Measurements from ENCODE around the gene RNF111. TPM values are rescaled to one million over a fixed set of nuclear protein-coding genes. Genes with fewer than 3 reads are reported as not detected.

Gene RNF111
- total RNA-seq, 4 donors from 2014 or later = 14.5 to 18.4 (median 15.8) TPM

DNA sequence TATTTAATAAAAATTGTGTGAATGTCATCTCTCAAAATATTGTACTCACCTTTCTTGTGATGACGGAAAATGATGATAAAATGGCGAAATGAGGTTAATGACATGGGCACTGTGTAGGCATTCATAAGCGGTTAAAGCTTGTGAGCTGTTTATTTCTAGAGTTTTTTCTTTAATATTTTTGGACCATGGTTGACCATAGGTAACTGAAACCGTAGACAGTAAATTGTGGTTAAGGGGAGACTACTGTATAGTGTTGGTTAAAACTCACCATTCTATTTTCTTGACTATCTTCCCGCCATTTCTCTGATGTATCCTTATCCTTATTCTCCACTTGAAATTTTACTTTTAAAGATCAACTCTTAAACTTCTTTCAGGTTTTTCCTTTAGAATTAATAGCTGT is 14.5 kb downstream of the RNF111 start:
- no peak for ATAC-seq
- DNase-seq = no peak
- intact Hi-C loops (cut with DNase I; ENCODE audit: low total_unique reads) = no loop called here
- peaks cover 0 to 15% of the 10 kb centered on the region in 2 donors for H3K4me1 ChIP-seq
- H3K27ac ChIP-seq = no peak overlapping the region
- H3K4me3 ChIP-seq = no peak overlapping the region
- peaks cover 0 to 6% of the 10 kb centered on the region in 2 donors for H3K36me3 ChIP-seq
- in situ Hi-C loops (cut with MboI; ENCODE audit: low sequenced_read_pairs in 4 of 4) = no loop called here
- H3K27me3 ChIP-seq = no peaks in the 10 kb centered on the region
- TF ChIP-seq, protein P1, sequence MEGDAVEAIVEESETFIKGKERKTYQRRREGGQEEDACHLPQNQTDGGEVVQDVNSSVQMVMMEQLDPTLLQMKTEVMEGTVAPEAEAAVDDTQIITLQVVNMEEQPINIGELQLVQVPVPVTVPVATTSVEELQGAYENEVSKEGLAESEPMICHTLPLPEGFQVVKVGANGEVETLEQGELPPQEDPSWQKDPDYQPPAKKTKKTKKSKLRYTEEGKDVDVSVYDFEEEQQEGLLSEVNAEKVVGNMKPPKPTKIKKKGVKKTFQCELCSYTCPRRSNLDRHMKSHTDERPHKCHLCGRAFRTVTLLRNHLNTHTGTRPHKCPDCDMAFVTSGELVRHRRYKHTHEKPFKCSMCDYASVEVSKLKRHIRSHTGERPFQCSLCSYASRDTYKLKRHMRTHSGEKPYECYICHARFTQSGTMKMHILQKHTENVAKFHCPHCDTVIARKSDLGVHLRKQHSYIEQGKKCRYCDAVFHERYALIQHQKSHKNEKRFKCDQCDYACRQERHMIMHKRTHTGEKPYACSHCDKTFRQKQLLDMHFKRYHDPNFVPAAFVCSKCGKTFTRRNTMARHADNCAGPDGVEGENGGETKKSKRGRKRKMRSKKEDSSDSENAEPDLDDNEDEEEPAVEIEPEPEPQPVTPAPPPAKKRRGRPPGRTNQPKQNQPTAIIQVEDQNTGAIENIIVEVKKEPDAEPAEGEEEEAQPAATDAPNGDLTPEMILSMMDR (IDR thresholded peaks at IDR 0.05 in 4 of 5, conservative IDR thresholded peaks at IDR 0.05 in 1 of 5) = no peak
- no peak for TF ChIP-seq POLR2A (IDR thresholded peaks at IDR 0.05)
- no peaks in the 10 kb centered on the region for H3K9me3 ChIP-seq

DNA sequence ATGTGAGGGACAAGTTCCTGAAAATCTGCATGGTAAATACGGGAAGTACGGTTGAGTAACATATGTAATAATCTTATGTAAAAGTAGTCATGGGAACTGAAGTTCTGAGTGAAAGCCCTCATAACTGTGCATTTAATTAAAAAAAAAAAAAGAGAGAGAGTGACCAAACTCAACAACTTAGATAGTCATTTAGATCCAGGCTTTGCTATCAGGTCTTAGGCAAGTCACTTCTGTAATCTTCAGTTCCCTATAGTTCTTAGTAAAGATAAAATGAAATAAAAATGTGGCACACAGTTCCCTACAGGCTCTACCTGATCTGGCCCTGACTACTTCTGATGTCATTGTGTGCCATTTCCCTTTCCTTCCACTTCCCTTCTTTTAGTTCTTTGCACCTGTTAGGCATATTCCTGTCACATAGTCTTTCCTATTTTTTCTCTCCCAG is 15.0 kb downstream of the RNF111 start:
- Histone ChIP-seq H3K36me3 (peaks cover 0 to 6% of the 10 kb centered on the region in 2 donors), H3K27ac (no peak overlapping the region), H3K4me3 (no peak overlapping the region), H3K4me1 (peaks cover 0 to 15% of the 10 kb centered on the region in 2 donors), H3K9me3 (no peaks in the 10 kb centered on the region), H3K27me3 (no peaks in the 10 kb centered on the region)
- intact Hi-C loops (cut with DNase I; ENCODE audit: low total_unique reads) = no loop called here
- DNase-seq = no peak
- no peak for ATAC-seq
- TF ChIP-seq, protein P1 (IDR thresholded peaks at IDR 0.05 in 4 of 5, conservative IDR thresholded peaks at IDR 0.05 in 1 of 5) = no peak
- no peak for TF ChIP-seq POLR2A (IDR thresholded peaks at IDR 0.05)
- in situ Hi-C loops (cut with MboI; ENCODE audit: low sequenced_read_pairs in 4 of 4) = no loop called here

DNA sequence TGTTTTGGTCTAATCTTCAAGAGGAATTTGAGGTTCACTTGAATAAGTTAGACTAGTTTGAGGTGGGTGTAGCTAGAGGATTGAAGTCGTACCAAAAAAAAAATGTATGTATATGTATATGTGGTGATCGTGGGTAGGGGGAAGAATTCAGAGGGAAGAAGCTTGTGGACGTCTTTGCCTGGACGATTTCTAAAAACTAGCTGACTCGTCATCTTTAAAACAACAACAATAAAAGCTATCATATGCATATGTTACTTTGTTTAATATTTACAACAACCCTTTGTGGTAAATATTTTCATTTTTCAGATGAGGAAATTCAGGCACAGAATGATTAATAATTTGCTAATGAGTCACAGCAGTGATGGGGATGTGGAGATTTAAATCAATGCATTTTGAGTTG is 18.1 kb downstream of the RNF111 start:
- intact Hi-C loops (cut with DNase I; ENCODE audit: low total_unique reads) = no loop called here
- in situ Hi-C loops (cut with MboI; ENCODE audit: low sequenced_read_pairs in 4 of 4) = no loop called here

DNA sequence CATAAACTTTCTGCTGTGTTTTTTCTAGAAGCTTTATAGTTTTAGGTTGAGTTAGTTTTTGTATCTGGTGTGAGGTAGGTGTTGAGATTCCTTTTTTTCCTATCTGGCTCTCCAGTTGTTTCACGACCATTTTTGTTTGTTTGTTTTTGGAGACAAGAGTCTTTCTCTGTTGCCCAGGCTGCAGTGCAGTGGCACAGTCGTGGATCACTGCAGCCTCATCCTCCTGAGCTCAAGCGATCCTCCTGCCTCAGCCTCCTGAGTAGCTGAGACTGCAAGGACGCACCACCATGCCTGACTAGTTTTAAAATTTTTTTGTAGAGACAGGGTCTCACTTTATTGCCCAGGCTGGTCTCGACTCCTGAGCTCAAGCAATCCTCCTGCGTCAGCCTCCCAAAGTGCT is 20.6 kb downstream of the RNF111 start:
- Histone ChIP-seq H3K27me3 (no peaks in the 10 kb centered on the region), H3K4me1 (peaks cover 8 to 10% of the 10 kb centered on the region in 2 donors), H3K36me3 (peaks cover 0 to 6% of the 10 kb centered on the region in 2 donors), H3K4me3 (no peak overlapping the region), H3K9me3 (no peaks in the 10 kb centered on the region), H3K27ac (no peak overlapping the region)
- DNase-seq (no peak), ATAC-seq (no peak)
- intact Hi-C loops (cut with DNase I; ENCODE audit: low total_unique reads) = no loop called here
- TF ChIP-seq, protein P1 (IDR thresholded peaks at IDR 0.05 in 4 of 5, conservative IDR thresholded peaks at IDR 0.05 in 1 of 5) = no peak
- no peak for TF ChIP-seq POLR2A (IDR thresholded peaks at IDR 0.05)
- in situ Hi-C loops (cut with MboI; ENCODE audit: low sequenced_read_pairs in 4 of 4) = no loop called here

More for the DNA sequence above, 18.1 kb downstream of the RNF111 start:
- DNase-seq (no peak), ATAC-seq (no peak)
- Histone ChIP-seq H3K4me3 (no peak overlapping the region), H3K9me3 (no peaks in the 10 kb centered on the region), H3K4me1 (peaks cover 9 to 10% of the 10 kb centered on the region in 2 donors), H3K27me3 (no peaks in the 10 kb centered on the region), H3K27ac (no peak overlapping the region), H3K36me3 (peaks cover 0 to 6% of the 10 kb centered on the region in 2 donors)
- no peak for TF ChIP-seq POLR2A (IDR thresholded peaks at IDR 0.05)
- TF ChIP-seq, protein P1 (IDR thresholded peaks at IDR 0.05 in 4 of 5, conservative IDR thresholded peaks at IDR 0.05 in 1 of 5) = no peak
